ENCODE measurements around the gene TPST2. TPM values are rescaled to one million over a fixed set of nuclear protein-coding genes. Genes with fewer than 3 reads are reported as not detected.
A peak's percentile ranks its signal among the peaks of the same experiment; 100 is the strongest.

Gene TPST2
- total RNA-seq, 2 experiments from 2014 or later = 54.8 to 58.5 TPM

DNA sequence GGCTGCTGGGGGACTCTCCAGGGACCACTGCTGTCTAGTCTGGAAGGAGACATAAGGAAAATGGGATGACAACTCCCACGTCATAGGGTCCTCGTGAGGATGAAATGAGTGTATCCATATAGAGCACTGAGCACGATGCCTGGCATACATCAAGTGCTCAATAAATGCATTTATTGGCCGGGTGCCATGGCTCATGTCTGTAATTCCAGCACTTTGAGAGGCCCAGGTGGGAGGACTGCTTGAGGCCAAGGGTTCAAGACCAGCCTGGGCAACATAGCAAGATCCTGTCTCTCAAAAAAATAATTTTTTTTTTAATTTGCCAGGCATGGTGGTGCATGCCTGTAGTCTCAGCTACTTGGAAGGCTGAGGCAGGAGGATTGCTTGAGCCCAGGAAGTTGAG is 12.2 kb upstream of the TPST2 start:
- no peaks in the 10 kb centered on the region for H3K36me3 Mint-ChIP-seq
- H3K9me3 Mint-ChIP-seq = no peaks in the 10 kb centered on the region
- H3K27ac Mint-ChIP-seq = no peak overlapping the region
- POLR2A ChIA-PET = no interaction called here
- ATAC-seq (ENCODE audit: low read depth) = no peak
- no peak for DNase-seq
- H3K4me3 Mint-ChIP-seq = no peak overlapping the region
- H3K27me3 Mint-ChIP-seq = no peaks in the 10 kb centered on the region
- peaks cover 20% of the 10 kb centered on the region for H3K4me1 Mint-ChIP-seq

DNA sequence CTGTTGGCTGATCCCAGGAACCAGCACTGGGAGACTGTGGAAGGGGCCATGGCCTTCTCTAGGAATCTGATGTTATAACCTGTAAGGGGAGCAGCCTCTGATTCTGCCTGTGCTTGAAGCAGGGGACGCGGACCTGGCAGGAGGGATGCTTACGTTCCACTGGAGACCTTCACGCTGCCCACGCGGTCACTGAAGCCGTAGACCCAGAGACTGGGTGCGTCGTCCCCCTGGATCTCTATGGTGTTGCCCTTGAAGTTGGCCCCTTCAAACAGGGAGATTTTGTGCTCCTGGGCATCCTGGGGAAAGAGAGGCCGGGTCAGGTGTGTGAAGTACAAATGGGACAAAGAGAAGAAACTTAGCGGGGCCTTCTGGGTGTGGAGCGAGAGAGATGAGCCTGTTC is 11.8 kb upstream of the TPST2 start:
- Mint-ChIP-seq H3K9me3 (no peaks in the 10 kb centered on the region), H3K27ac (no peak overlapping the region), H3K4me3 (no peak overlapping the region), H3K36me3 (no peaks in the 10 kb centered on the region), H3K27me3 (no peaks in the 10 kb centered on the region), H3K4me1 (peaks cover 24% of the 10 kb centered on the region)
- DNase-seq (no peak), ATAC-seq (ENCODE audit: low read depth) (no peak)
- POLR2A ChIA-PET = no interaction called here

DNA sequence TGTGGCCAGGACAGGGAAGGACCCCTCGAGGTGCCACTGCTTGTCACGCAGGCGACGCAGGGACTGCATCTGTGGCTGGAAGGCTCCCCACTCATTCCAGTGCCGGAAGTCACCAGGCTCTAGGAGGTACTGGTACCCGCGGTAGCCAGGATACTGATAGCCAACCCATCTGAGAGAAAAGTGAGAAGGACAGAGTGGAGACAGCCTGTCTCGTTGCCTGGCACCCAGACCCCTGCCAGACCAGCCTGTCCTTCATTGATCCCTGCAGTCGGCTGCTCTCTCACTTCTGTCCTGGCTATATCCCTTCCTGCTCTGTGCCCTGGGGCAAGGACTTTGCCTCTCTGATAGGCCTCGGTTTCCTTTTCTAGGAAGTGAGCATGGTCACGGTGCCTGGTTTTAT is 9.6 kb upstream of the TPST2 start:
- no peak for DNase-seq
- no peak overlapping the region for H3K4me3 Mint-ChIP-seq
- H3K27me3 Mint-ChIP-seq = no peaks in the 10 kb centered on the region
- no peaks in the 10 kb centered on the region for H3K36me3 Mint-ChIP-seq
- H3K9me3 Mint-ChIP-seq = no peaks in the 10 kb centered on the region
- POLR2A ChIA-PET = no interaction called here
- peaks cover 32% of the 10 kb centered on the region for H3K4me1 Mint-ChIP-seq
- ATAC-seq (ENCODE audit: low read depth) = no peak
- H3K27ac Mint-ChIP-seq = no peak overlapping the region

DNA sequence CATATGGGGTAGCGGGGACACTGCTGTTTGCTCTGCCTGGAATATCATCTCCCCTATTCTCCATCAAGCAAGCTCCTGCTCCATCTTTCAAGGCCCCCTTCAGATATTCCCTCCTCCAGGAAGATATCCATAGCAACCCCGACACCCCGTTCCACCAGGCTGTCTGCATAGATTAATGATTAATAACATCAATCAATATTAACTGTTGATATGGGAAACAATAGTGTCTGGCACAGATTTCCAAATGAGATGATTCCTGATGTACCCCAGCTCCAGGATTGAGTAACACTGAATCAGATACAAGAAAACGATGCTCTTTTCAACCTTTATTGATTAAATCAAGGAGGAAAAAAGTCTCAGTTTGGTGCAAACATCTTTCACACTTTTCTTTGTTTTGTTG is 7.5 kb upstream of the TPST2 start:
- no peaks in the 10 kb centered on the region for H3K27me3 Mint-ChIP-seq
- no peak for DNase-seq
- H3K4me1 Mint-ChIP-seq = peaks cover 46% of the 10 kb centered on the region
- no peaks in the 10 kb centered on the region for H3K36me3 Mint-ChIP-seq
- no peak overlapping the region for H3K27ac Mint-ChIP-seq
- POLR2A ChIA-PET = interaction anchor here (1.0 to 1.5 kb wide), 3 partner anchors 14 to 114 kb away, joined by 3 to 5 read pairs (median 4); partner anchors contain the start of genes HPS4 and SRRD
- ATAC-seq (ENCODE audit: low read depth) = no peak
- peak overlapping the region; percentile 16 for H3K4me3 Mint-ChIP-seq
- H3K9me3 Mint-ChIP-seq = no peaks in the 10 kb centered on the region

DNA sequence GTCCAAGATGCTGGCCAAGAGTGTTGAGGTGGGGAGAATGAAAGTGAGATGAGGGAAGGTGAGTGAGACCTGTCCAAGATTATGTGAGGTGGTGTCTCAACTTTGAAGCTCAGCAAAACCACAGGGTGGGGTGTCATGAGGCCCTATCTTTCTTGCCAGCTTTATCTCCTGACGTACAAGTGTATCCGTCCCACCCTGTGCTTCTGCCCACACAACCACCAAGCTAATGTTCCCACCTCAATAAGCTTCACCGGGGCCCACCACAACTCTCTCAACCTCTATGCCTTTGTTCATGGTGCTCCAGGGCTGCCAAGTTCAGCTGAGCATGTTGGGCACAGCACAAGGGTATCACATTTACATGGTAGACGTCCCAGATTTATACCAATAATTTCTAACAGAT is 7.1 kb upstream of the TPST2 start:
- H3K36me3 Mint-ChIP-seq = no peaks in the 10 kb centered on the region
- H3K4me1 Mint-ChIP-seq = peaks cover 50% of the 10 kb centered on the region
- no peaks in the 10 kb centered on the region for H3K9me3 Mint-ChIP-seq
- ATAC-seq (ENCODE audit: low read depth) (peak; percentile 12), DNase-seq (no peak)
- H3K27ac Mint-ChIP-seq = peak overlapping the region; percentile 69
- POLR2A ChIA-PET = interaction anchor here (0.5 to 1.5 kb wide), 4 partner anchors 14 to 113 kb away, joined by 3 to 5 read pairs (median 4); partner anchors contain the start of genes HPS4 and SRRD
- H3K27me3 Mint-ChIP-seq = no peaks in the 10 kb centered on the region
- peak overlapping the region; percentile 16 for H3K4me3 Mint-ChIP-seq

DNA sequence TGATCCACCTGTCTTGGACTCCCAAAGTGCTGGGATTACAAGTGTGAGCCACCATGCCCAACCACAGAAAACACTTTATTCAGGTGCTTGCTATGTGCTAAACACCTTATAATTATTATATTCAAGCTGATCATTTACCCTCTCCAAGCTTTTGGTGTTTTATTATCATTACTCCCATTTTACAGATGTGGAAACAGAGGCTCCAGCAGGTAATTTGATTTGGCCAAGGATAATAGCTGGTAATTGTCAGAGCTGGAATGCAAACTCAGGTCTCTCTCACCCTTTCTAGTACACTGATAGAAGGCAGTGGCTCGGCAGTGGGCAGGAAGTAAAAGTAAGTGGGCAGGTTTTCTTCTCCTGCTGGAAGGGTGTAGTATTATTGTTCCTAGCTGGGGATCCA is 3.8 kb upstream of the TPST2 start:
- POLR2A ChIA-PET = interaction anchor here (0.6 to 1.3 kb wide), 4 partner anchors 17 to 91 kb away, joined by 3 read pairs; no protein-coding TSS in a partner anchor
- Mint-ChIP-seq H3K27me3 (no peaks in the 10 kb centered on the region), H3K4me3 (peak overlapping the region; percentile 54), H3K27ac (peak overlapping the region; percentile 69), H3K36me3 (no peaks in the 10 kb centered on the region), H3K9me3 (no peaks in the 10 kb centered on the region), H3K4me1 (peaks cover 59% of the 10 kb centered on the region)
- ATAC-seq (ENCODE audit: low read depth) (no peak), DNase-seq (no peak)

DNA sequence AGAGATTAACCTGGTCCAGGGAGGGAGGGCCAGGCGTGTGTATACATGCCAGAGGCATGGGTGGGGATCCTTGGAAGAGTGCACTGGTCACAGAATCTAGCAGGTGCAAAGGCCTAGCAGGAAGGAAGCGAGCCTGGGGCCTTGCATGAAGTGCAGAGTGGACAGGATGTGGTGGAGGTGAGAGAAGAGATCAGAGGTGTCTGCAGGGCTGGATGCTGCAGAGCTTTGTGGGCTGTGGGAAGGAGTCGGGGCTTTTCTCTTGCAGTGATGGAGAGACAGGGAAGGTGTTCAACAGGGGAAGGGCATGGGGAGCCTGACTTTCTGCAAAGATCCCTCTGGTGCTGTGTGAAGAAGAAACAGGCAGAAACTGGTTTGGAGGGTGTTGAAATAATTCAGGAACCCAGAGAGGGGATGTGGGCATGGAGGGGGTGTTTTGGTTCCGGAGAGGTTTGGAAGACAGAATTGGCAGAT is 2.5 kb upstream of the TPST2 start:
- peak; percentile 70 for DNase-seq
- Mint-ChIP-seq H3K27ac (peak overlapping the region; percentile 78), H3K9me3 (no peaks in the 10 kb centered on the region), H3K27me3 (no peaks in the 10 kb centered on the region), H3K4me3 (peak overlapping the region; percentile 66), H3K4me1 (peaks cover 61% of the 10 kb centered on the region), H3K36me3 (peaks cover 2% of the 10 kb centered on the region)
- POLR2A ChIA-PET = interaction anchor here (1.1 to 1.2 kb wide), 2 partner anchors 55 to 89 kb away, joined by 3 to 6 read pairs; no protein-coding TSS in a partner anchor
- ATAC-seq (ENCODE audit: low read depth) = peak; percentile 65

DNA sequence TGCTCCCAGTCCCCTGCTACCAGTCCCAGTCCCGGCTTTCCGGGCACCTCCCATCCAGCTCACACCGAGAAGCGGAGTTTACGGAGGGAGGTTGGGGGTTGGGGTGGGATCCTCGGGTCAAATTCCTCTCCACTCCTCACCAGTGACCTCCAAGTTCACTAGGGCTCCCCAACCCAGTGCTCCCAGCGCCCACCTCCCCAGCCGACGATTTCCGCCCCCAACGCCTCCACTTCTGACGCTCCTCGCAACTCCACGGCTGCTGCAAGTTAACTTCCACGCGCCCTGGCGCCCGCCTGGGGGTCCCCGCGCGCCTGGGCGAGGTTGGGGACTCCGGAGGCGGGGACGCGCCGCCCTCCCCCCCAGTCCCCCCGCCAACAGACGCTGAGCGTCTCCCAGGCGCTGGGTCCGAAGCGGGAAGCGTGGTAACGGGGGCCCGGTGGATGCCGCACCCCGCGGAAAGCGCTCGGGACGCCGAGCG is 526 bp downstream of the TPST2 start:
- Mint-ChIP-seq H3K27me3 (no peaks in the 10 kb centered on the region), H3K9me3 (no peaks in the 10 kb centered on the region), H3K4me3 (peak overlapping the region; percentile 95), H3K36me3 (peaks cover 5% of the 10 kb centered on the region), H3K27ac (peak overlapping the region; percentile 85), H3K4me1 (peaks cover 72% of the 10 kb centered on the region)
- ATAC-seq (ENCODE audit: low read depth) (no peak), DNase-seq (peak; percentile 63)
- POLR2A ChIA-PET = interaction anchor here (0.8 to 1.9 kb wide), 3 partner anchors 9 to 83 kb away, joined by 3 to 5 read pairs (median 4); no protein-coding TSS in a partner anchor

DNA sequence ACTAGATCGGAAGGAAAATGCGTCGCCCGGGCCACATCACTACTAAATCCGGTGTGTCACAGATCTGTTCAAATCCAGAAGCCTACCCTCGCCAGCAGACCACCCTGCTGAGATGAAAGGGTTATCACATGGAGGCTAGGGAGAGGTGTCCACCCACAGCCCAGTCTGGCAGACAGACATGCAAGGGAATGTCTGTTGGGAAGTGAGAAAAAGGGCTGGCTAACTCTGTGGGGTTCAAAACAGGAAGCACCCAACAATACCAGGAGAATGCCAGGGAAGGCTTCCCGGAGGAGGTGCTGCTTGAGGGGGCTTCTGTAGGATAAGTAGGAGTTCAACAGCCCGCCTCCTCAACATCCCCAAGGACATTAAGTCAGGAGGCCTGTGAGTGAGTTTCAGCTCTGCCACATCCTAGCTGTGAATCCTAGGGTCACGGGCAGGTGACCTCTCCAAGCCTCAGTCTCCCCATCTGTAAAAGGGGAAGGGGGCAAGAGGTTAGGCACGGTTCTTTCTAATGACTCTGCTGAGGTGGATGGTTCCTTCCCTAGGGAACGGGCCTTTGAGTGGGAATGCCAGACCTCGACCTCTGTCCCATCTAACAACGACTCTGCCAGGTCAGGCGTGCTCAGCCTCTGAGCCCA is 1.1 kb downstream of the TPST2 start:
- POLR2A ChIA-PET = interaction anchor here (0.6 to 1.9 kb wide), 2 partner anchors 9 to 42 kb away, joined by 3 to 5 read pairs; no protein-coding TSS in a partner anchor
- ATAC-seq (ENCODE audit: low read depth) (no peak), DNase-seq (no peak)
- H3K4me3 Mint-ChIP-seq = peak overlapping the region; percentile 95
- H3K27ac Mint-ChIP-seq = peak overlapping the region; percentile 85
- peaks cover 72% of the 10 kb centered on the region for H3K4me1 Mint-ChIP-seq
- H3K9me3 Mint-ChIP-seq = no peaks in the 10 kb centered on the region
- no peaks in the 10 kb centered on the region for H3K27me3 Mint-ChIP-seq
- H3K36me3 Mint-ChIP-seq = peaks cover 10% of the 10 kb centered on the region

DNA sequence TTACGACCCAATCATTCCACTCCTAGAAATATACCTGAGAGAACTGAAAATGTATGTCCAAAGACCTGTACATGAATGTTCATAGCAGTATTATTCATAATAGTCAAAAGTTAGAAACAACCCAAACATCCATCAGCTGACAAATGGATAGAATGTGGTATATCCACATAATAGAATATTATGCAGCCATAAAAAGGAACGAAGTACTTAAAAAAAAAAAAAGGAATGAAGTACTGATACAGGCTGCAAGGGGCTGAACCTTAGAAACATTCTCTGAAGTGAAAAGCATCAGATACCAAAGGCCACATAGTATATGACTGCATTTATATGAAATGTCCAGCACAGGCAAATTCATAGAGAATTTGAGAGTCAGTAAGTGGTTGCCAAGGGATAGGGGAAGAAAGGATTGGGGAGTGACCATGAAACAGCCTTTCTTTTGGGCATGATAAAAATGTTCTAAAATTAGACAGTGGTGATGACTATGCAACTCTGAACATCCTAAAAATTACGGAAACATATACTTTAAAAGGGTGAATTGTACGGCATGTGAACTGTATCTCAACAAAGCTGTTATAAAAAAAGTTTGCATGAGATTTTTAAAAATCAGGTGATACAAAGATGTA is 1.8 kb downstream of the TPST2 start:
- peak overlapping the region; percentile 95 for H3K4me3 Mint-ChIP-seq

DNA sequence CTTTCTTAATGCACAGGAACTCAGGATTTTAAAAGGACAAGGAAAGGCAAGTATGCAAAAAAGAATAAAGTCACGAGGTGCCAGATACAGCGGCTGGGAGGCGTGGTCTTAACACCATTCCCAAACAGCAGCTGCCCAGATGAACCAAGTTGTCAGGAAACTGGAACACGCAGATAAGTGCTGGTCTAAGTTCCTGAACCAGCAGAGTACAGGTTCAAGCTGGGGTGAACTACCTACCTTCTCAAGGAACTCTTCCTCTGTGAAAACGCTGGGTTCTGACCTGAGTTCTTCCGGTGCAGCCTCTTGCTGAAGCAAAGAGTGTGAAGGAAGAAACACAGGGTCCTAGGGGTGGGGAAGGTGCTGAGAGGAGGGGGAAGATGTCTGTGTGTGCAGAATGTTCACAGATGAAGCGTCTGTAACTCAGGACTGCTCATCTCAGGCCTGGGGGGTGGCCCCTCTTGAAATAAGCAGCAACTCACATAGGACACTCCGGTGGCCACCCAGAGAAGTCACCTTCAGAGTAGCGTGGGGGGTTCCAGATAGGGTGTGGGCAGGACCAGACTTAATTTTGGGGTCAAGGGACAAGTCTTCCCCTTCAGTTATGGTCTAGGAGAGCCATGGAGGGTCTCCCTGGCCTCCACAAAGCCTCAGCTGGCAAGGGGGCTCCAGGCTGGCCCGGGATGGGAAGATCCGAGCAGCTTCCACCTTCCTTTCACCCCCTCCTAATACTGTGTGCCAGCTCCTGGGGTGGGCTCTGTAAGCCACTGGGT is 3.2 kb downstream of the TPST2 start:
- peak overlapping the region; percentile 80 for H3K4me3 Mint-ChIP-seq
- ATAC-seq (ENCODE audit: low read depth) (peak; percentile 43), DNase-seq (no peak)
- peak overlapping the region; percentile 86 for H3K27ac Mint-ChIP-seq
- POLR2A ChIA-PET = interaction anchor here (1.0 kb wide), 1 partner anchor 85 kb away, joined by 4 read pairs; no protein-coding TSS in a partner anchor
- peaks cover 10% of the 10 kb centered on the region for H3K36me3 Mint-ChIP-seq
- H3K27me3 Mint-ChIP-seq = no peaks in the 10 kb centered on the region
- H3K4me1 Mint-ChIP-seq = peaks cover 56% of the 10 kb centered on the region
- H3K9me3 Mint-ChIP-seq = no peaks in the 10 kb centered on the region

More for the DNA sequence above, 1.8 kb downstream of the TPST2 start:
- Mint-ChIP-seq H3K9me3 (no peaks in the 10 kb centered on the region), H3K4me1 (peaks cover 66% of the 10 kb centered on the region), H3K27me3 (no peaks in the 10 kb centered on the region), H3K27ac (peak overlapping the region; percentile 57), H3K36me3 (peaks cover 10% of the 10 kb centered on the region)
- ATAC-seq (ENCODE audit: low read depth) (no peak), DNase-seq (no peak)
- POLR2A ChIA-PET = interaction anchor here (0.6 kb wide), 1 partner anchor 42 kb away, joined by 3 read pairs; no protein-coding TSS in a partner anchor

DNA sequence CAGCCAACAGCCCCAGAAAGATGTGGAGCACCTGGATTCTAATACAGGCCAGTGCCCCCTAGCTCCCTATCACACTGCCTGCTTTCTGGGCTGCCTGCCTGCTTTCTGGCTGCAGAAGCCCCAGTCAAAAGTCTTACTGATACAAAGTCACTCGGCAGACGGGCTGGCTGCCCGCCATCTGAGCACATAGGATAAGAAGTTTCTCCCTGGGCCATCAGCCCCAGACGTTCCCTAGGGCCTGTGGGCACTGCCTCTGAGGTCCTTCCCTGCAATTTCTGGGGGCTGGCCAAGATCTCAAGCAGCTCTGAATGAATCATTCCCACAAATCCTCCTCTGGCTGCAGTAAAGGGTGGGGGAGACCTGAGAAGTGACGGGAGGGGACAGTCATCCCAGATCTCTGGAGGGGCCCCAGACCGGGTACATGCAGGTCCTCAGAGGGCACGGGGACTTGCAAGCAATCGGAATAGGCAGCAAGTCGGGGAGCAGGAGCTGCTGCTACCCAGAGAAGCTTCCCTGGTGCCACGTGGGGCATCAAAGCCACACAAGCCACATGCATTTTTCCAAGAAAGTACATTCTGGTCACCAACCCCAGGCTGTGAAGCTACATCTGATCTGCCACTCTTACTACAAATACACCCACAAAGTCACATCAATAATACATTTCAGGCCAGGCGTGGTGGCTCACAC is 4.7 kb downstream of the TPST2 start:
- Mint-ChIP-seq H3K36me3 (peaks cover 21% of the 10 kb centered on the region), H3K9me3 (no peaks in the 10 kb centered on the region), H3K4me1 (peaks cover 65% of the 10 kb centered on the region), H3K27ac (peak overlapping the region; percentile 88), H3K4me3 (peak overlapping the region; percentile 69), H3K27me3 (no peaks in the 10 kb centered on the region)
- ATAC-seq (ENCODE audit: low read depth) (no peak), DNase-seq (no peak)
- POLR2A ChIA-PET = interaction anchor here (1.5 to 2.0 kb wide), 2 partner anchors 38 to 58 kb away, joined by 4 to 6 read pairs; no protein-coding TSS in a partner anchor

All from activated naive CD8-positive, alpha-beta T cell treated with anti-CD3 and anti-CD28 coated beads, Interleukin-2, amount 10 ng/mL, durations not matched to agents 7 days and 5 days (primary cell).